ENCODE data around the gene MYOZ3. TPM values are rescaled to one million over a fixed set of nuclear protein-coding genes. Genes with fewer than 3 reads are reported as not detected.

MYOZ3 gene
- total RNA-seq = not detected
- polyA plus RNA-seq = under 1 TPM in 2 of 3 donors, not detected in 1; 0.05 to 0.19 TPM
- total RNA-seq = 0 to 0.25 (median 0) reads per million in 6 experiments

DNA sequence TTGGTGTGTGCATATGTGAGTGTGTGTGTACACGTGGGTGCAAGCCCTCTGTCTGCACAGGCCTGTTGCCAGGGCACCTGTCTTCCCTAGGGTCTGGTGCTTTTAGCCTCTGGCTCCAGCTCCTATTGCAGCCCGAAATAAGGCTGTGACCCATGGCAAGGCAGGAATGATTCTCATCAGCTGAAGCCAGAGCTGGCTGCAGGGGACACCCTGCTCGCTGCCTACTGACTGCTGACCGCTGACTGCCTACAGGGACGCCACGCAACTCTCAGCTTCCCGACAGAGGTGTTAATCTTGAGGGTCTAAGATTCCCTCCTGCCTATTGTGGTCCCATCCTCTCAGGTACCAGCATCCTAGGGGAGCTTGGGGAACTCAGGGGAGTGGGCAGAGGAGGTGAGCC lies at the start of gene MYOZ3:
MYOZ3 (plus strand) TSS at position 166 of the 400 bp plus-strand sequence. CDS start 1,691 bp downstream, outside the sequence.
- no peak for ATAC-seq
- H3K27me3 Mint-ChIP-seq = peaks cover 3 to 11% (median 8%) of the 10 kb centered on the region in 5 donors
- no peak for DNase-seq

DNA sequence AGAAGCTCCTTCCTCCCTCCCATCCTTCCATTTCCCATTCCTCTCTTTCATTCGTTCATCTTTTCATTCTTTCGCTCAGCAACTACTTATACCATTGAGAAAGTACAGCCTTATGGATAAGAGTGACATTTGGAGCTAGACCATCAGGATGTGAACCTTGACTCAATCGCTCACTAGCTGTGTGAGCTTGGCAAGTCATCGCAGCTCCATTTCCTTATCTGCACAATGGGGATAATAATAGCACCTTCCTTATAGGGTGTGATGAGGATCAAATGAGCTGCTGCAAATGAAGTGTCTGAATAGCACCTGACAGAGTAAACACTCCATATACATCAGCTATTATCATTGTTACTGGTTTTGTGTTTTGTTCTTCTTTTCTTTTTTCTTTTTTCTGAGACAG lies 48.6 kb upstream of the MYOZ3 start:
- peaks cover 0 to 2% (median 0%) of the 10 kb centered on the region in 4 donors for H3K4me1 Mint-ChIP-seq
- peaks cover 0 to 13% (median 4%) of the 10 kb centered on the region in 5 donors for H3K27me3 Mint-ChIP-seq
- no peak overlapping the region for H3K27ac Mint-ChIP-seq
- no peak for ATAC-seq
- no peak for DNase-seq
- H3K4me3 Mint-ChIP-seq = no peak overlapping the region
- no peaks in the 10 kb centered on the region for H3K9me3 Mint-ChIP-seq
- POLR2A ChIA-PET = interaction anchor here (0.7 kb wide), 1 partner anchor 25 kb away, joined by 3 read pairs; no protein-coding TSS in a partner anchor
- no peaks in the 10 kb centered on the region for H3K36me3 Mint-ChIP-seq

More for the DNA sequence above, at the start of gene MYOZ3:
- Mint-ChIP-seq H3K36me3 (no peaks in the 10 kb centered on the region), H3K9me3 (no peaks in the 10 kb centered on the region), H3K4me3 (no peak within 1 kb of the TSS), H3K27ac (peak within 1 kb of the TSS in 2 of 10 donors; percentile 60 to 61), H3K4me1 (peaks cover under 1 to 9% (median 7%) of the 10 kb centered on the region in 4 donors)
- POLR2A ChIA-PET = interaction anchor here (0.6 kb wide), 1 partner anchor 174 kb away, joined by 10 read pairs; no protein-coding TSS in a partner anchor

DNA sequence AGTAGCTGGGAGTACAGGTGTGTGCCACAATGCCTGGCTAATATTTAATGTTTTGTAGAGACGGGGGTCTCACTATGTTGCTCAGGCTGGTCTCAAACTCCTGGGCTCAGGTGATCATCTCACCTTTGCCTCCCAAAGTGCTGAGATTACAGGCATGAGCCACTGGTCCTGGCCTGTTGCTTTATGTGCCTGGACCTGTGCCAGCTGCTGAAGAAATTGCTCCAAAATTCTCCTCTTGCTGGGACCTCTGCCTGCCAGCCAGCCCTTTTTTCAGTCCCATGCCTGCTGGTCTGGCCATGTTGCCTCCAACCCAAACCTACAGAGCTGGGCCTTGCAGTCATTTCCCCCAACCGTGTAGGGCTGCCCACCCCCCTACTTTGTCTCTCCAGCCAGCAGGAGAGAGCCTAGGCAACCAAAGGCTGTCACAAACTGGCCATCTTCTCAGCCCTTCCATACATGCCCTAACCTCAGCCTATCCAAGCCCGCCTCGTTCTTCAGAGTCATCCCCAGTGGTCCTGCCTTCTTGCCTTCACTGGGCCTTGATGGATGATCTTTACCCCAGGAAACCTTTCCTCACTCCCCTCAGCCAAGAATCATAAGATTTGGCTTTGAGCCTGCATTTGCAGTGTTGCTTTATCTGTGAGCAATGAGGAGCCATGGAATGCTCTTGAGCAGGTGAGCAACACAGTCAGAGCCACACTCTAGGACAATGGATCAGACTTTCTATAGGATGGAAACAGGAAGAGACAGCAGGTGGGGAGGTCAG lies 48.0 kb upstream of the MYOZ3 start:
- POLR2A ChIA-PET = interaction anchor here (0.7 kb wide), 1 partner anchor 26 kb away, joined by 3 read pairs; no protein-coding TSS in a partner anchor
- Mint-ChIP-seq H3K4me3 (no peak overlapping the region), H3K27me3 (peaks cover 0 to 13% (median 4%) of the 10 kb centered on the region in 5 donors), H3K27ac (no peak overlapping the region), H3K9me3 (no peaks in the 10 kb centered on the region), H3K4me1 (peaks cover 0 to 2% (median 0%) of the 10 kb centered on the region in 4 donors), H3K36me3 (no peaks in the 10 kb centered on the region)
- no peak for ATAC-seq
- DNase-seq = no peak

DNA sequence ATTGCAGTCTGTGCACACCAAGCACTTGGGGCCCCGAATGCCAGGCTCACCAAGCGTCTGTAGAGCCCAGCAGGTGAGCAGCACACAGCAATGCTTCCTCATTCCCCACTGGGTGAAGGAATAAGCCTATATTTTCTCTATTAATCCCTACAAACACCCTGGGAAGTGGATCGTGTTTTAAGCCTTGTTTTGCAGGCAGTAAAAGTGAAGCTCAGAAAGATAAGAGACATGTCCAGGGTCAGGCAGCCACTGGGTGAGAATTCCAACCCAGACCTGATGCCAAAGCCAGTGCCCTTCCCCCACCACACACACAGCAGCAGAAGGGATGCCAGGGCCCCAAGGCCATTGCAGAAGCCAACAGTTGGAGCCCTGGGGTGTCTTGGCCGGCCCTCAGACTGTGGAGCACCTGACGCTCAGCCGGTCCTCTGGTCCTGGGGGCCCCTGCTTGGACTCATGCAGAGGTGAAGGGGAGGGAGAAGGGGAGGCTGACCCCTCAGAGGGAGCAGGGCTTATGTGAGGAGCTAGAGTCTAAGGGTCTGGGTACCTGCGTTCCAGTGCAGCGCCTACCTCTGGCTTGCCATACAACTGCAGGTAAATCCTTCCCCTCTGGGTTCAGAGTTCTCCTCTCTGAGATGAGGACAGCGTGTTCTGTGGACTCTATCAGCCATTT lies 46.9 kb upstream of the MYOZ3 start:
- peaks cover 0 to 13% (median 4%) of the 10 kb centered on the region in 5 donors for H3K27me3 Mint-ChIP-seq
- no peaks in the 10 kb centered on the region for H3K9me3 Mint-ChIP-seq
- no peaks in the 10 kb centered on the region for H3K36me3 Mint-ChIP-seq
- H3K4me1 Mint-ChIP-seq = peaks cover 0 to 2% (median 0%) of the 10 kb centered on the region in 4 donors
- H3K4me3 Mint-ChIP-seq = no peak overlapping the region
- no peak overlapping the region for H3K27ac Mint-ChIP-seq
- ATAC-seq (no peak), DNase-seq (no peak)
- POLR2A ChIA-PET = no interaction called here

DNA sequence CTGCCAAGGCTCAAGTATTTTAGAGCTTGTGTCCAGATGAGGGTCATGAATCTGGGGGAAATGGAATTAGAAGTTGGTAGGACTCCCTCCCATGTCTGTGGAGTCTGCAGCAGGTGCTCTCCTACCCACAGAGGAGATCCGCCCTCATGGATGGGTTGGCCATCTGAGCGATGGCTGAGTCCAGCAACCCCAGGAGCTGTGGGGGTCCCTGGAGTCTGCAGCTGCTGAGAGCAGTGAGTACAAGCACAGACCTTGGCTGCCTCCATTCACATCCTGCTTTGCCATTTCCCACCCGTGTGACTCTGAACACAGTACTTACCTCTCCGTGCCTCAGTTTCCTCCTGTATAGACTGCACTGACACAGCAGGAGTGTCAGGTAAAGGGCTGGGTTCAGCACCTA lies 46.4 kb upstream of the MYOZ3 start:
- Mint-ChIP-seq H3K9me3 (no peaks in the 10 kb centered on the region), H3K27ac (no peak overlapping the region), H3K36me3 (no peaks in the 10 kb centered on the region), H3K27me3 (peaks cover 0 to 13% (median 4%) of the 10 kb centered on the region in 5 donors), H3K4me1 (peaks cover 0 to 2% (median 0%) of the 10 kb centered on the region in 4 donors), H3K4me3 (no peak overlapping the region)
- DNase-seq (no peak), ATAC-seq (no peak)
- POLR2A ChIA-PET = no interaction called here

DNA sequence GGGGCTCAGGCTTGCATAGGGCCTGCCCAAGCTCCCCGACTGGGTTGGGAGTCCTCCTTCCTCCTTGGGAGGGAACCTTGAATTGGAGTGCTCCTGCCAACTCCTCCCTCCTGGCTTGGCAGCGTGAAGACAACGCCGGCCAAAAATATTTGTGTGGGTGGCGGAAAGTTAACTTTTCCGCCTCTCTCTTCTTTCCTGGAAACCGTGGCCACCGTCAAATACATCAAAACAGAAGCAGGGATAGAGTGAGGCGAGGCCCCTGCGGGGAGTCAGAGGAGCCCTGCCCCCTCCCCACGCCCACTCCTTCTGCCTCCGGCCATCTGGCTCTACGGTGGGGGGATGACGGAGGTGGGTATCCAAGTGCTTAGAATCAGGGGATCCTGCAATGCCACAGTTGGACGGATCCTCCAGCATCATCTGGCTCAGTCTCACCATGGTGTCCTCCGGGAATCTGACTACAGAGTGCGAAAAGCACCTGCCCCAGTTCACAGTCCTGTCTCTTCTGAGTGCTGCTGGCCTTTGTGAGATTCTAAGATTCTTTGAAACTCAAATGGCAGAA lies 45.8 kb upstream of the MYOZ3 start:
- Mint-ChIP-seq H3K4me3 (no peak overlapping the region), H3K36me3 (no peaks in the 10 kb centered on the region)
- no peak for DNase-seq

GRCh38 chr5:150616024-150616470 lies 45.0 kb upstream of the MYOZ3 start:
- H3K9me3 Mint-ChIP-seq = no peaks in the 10 kb centered on the region
- POLR2A ChIA-PET = no interaction called here
- no peak overlapping the region for H3K4me3 Mint-ChIP-seq
- H3K36me3 Mint-ChIP-seq = no peaks in the 10 kb centered on the region
- peaks cover 0 to 13% (median 4%) of the 10 kb centered on the region in 5 donors for H3K27me3 Mint-ChIP-seq
- DNase-seq (no peak), ATAC-seq (no peak)
- H3K27ac Mint-ChIP-seq = peak overlapping the region in 1 of 10 donors; percentile 27
- peaks cover 0 to 2% (median 0%) of the 10 kb centered on the region in 4 donors for H3K4me1 Mint-ChIP-seq

More for the DNA sequence above, 45.8 kb upstream of the MYOZ3 start:
- Mint-ChIP-seq H3K4me1 (peaks cover 0 to 2% (median 0%) of the 10 kb centered on the region in 4 donors), H3K27me3 (peaks cover 0 to 13% (median 4%) of the 10 kb centered on the region in 5 donors), H3K9me3 (no peaks in the 10 kb centered on the region), H3K27ac (no peak overlapping the region)
- ATAC-seq = no peak
- POLR2A ChIA-PET = no interaction called here

GRCh38 chr5:150616506-150616905 lies 44.5 kb upstream of the MYOZ3 start:
- Mint-ChIP-seq H3K27ac (peak overlapping the region in 1 of 10 donors; percentile 27), H3K36me3 (no peaks in the 10 kb centered on the region), H3K9me3 (no peaks in the 10 kb centered on the region), H3K4me1 (peaks cover 0 to 2% (median 0%) of the 10 kb centered on the region in 4 donors), H3K4me3 (no peak overlapping the region), H3K27me3 (peaks cover 0 to 13% (median 4%) of the 10 kb centered on the region in 5 donors)
- POLR2A ChIA-PET = no interaction called here
- ATAC-seq (no peak), DNase-seq (no peak)

GRCh38 chr5:150618163-150618562 lies 42.9 kb upstream of the MYOZ3 start:
- H3K4me3 Mint-ChIP-seq = no peak overlapping the region
- H3K27me3 Mint-ChIP-seq = peaks cover 0 to 13% (median 8%) of the 10 kb centered on the region in 5 donors
- POLR2A ChIA-PET = no interaction called here
- DNase-seq (no peak), ATAC-seq (no peak)
- no peaks in the 10 kb centered on the region for H3K9me3 Mint-ChIP-seq
- no peak overlapping the region for H3K27ac Mint-ChIP-seq
- H3K36me3 Mint-ChIP-seq = no peaks in the 10 kb centered on the region
- H3K4me1 Mint-ChIP-seq = peaks cover 0 to 5% (median 3%) of the 10 kb centered on the region in 4 donors

GRCh38 chr5:150618588-150619281 lies 42.3 kb upstream of the MYOZ3 start:
- Mint-ChIP-seq H3K27ac (no peak overlapping the region), H3K36me3 (no peaks in the 10 kb centered on the region), H3K9me3 (no peaks in the 10 kb centered on the region), H3K4me3 (no peak overlapping the region), H3K4me1 (peaks cover under 1 to 10% (median 4%) of the 10 kb centered on the region in 4 donors), H3K27me3 (peaks cover 0 to 14% (median 8%) of the 10 kb centered on the region in 5 donors)
- POLR2A ChIA-PET = no interaction called here
- DNase-seq = no peak
- no peak for ATAC-seq

- no peak for DNase-seq
- H3K4me3 Mint-ChIP-seq = no peak overlapping the region
- ATAC-seq = no peak
- POLR2A ChIA-PET = interaction anchor here (0.5 kb wide), 1 partner anchor 278 kb away, joined by 3 read pairs; no protein-coding TSS in a partner anchor
- H3K27ac Mint-ChIP-seq = peak overlapping the region in 1 of 10 donors; percentile 20
- H3K27me3 Mint-ChIP-seq = peaks cover 4 to 22% (median 15%) of the 10 kb centered on the region in 5 donors
- peaks cover 0 to 2% (median 0%) of the 10 kb centered on the region in 9 donors for H3K9me3 Mint-ChIP-seq
- H3K4me1 Mint-ChIP-seq = peaks cover 5 to 17% (median 11%) of the 10 kb centered on the region in 4 donors
- H3K36me3 Mint-ChIP-seq = peaks cover 0 to 5% (median 0%) of the 10 kb centered on the region in 3 donors
Measured at GRCh38 chr5:150619359-150620230, 41.5 kb upstream of the MYOZ3 start.

All from naive thymus-derived CD8-positive, alpha-beta T cell (primary cell).